ENCODE measurements around the gene ACADL. TPM values are rescaled to one million over a fixed set of nuclear protein-coding genes. Genes with fewer than 3 reads are reported as not detected.

Gene ACADL
- total RNA-seq: 1 to 10 TPM in 2 of 4 donors, under 1 TPM in 2; 0.44 to 1.6 (median 0.95) TPM

- H3K9me3 ChIP-seq: no peaks in the 10 kb centered on the region
- intact Hi-C loops (cut with DNase I): no loop called here
- H3K4me3 ChIP-seq: peak within 1 kb of the TSS; percentile 44 to 69 (median 54)
- TF ChIP-seq POLR2A (IDR thresholded peaks at IDR 0.05): peak in 1 of 4 donors; percentile 16
- no peak for TF ChIP-seq CTCF (IDR thresholded peaks at IDR 0.05)
- H3K27ac ChIP-seq: peak within 1 kb of the TSS in 2 of 4 donors; percentile 28 to 54
- H3K4me1 ChIP-seq: peaks cover 0 to 23% (median 3%) of the 10 kb centered on the region in 3 donors
- DNase-seq: no peak
- H3K36me3 ChIP-seq: no peaks in the 10 kb centered on the region
- peaks cover 0 to 46% (median 0%) of the 10 kb centered on the region in 4 donors for H3K27me3 ChIP-seq
- WGBS, 2 donors: 1 to 5% methylated on average over 9 to 12 of the region's 69 CpGs
Measured at GRCh38 chr2:210224941-210225672, at the start of gene ACADL. ACADL (minus strand) TSS chr2:210225447; CDS start chr2:210225263, 184 bp downstream.

- no peaks in the 10 kb centered on the region for H3K4me1 ChIP-seq
- H3K9me3 ChIP-seq: no peaks in the 10 kb centered on the region
- no peak for DNase-seq
- no peaks in the 10 kb centered on the region for H3K36me3 ChIP-seq
- no peak overlapping the region for H3K4me3 ChIP-seq
- TF ChIP-seq CTCF (IDR thresholded peaks at IDR 0.05): no peak
- TF ChIP-seq POLR2A (IDR thresholded peaks at IDR 0.05): no peak
- no peaks in the 10 kb centered on the region for H3K27me3 ChIP-seq
- H3K27ac ChIP-seq: no peak overlapping the region
- intact Hi-C loops (cut with DNase I): no loop called here
Measured at GRCh38 chr2:210271300-210271699, 46.1 kb upstream of the ACADL start.

GRCh38 chr2:210269148-210269547 is 43.9 kb upstream of the ACADL start:
- 32 to 33% methylated on average over 3 of the region's 3 CpGs for WGBS, 2 donors
- H3K9me3 ChIP-seq: no peaks in the 10 kb centered on the region
- H3K36me3 ChIP-seq: no peaks in the 10 kb centered on the region
- H3K4me1 ChIP-seq: no peaks in the 10 kb centered on the region
- no peaks in the 10 kb centered on the region for H3K27me3 ChIP-seq
- H3K4me3 ChIP-seq: no peak overlapping the region
- intact Hi-C loops (cut with DNase I): no loop called here
- TF ChIP-seq CTCF (IDR thresholded peaks at IDR 0.05): no peak
- no peak for TF ChIP-seq POLR2A (IDR thresholded peaks at IDR 0.05)
- no peak for DNase-seq
- H3K27ac ChIP-seq: no peak overlapping the region

GRCh38 chr2:210268281-210268680 is 43.0 kb upstream of the ACADL start:
- Histone ChIP-seq H3K9me3 (no peaks in the 10 kb centered on the region), H3K4me1 (no peaks in the 10 kb centered on the region), H3K36me3 (no peaks in the 10 kb centered on the region), H3K27me3 (no peaks in the 10 kb centered on the region), H3K27ac (no peak overlapping the region), H3K4me3 (no peak overlapping the region)
- intact Hi-C loops (cut with DNase I): no loop called here
- WGBS, 2 donors: 89 to 91% methylated on average over 1 of the region's 1 CpG
- TF ChIP-seq CTCF (IDR thresholded peaks at IDR 0.05) (no peak), POLR2A (IDR thresholded peaks at IDR 0.05) (no peak)
- DNase-seq: no peak

GRCh38 chr2:210267698-210268097 is 42.5 kb upstream of the ACADL start:
- 74 to 87% methylated on average over 1 of the region's 1 CpG for WGBS, 2 donors

More at GRCh38 chr2:210267698-210268097, 42.5 kb upstream of the ACADL start:
- H3K4me3 ChIP-seq: no peak overlapping the region
- no peak for TF ChIP-seq CTCF (IDR thresholded peaks at IDR 0.05)
- no peak for TF ChIP-seq POLR2A (IDR thresholded peaks at IDR 0.05)
- no peaks in the 10 kb centered on the region for H3K4me1 ChIP-seq
- no peak for DNase-seq
- no peaks in the 10 kb centered on the region for H3K36me3 ChIP-seq
- intact Hi-C loops (cut with DNase I): no loop called here
- H3K27ac ChIP-seq: no peak overlapping the region
- H3K9me3 ChIP-seq: no peaks in the 10 kb centered on the region
- no peaks in the 10 kb centered on the region for H3K27me3 ChIP-seq
